GM11168 (cell line): ENCODE data around the gene ARCN1.
"Not testable (repeated sequence)": the region's sequence is repeated elsewhere in the genome, so short reads cannot be mapped to it uniquely, and the experiment has no call there.

Experiments
- in situ Hi-C: fragments of 300-500 bp; cut with MboI; formaldehyde crosslinking; loops from one replicate; pipeline ENCODE4 v1.12.0; 2022; ENCODE audit warnings: low sequenced_read_pairs; ENCODE audit not compliant: unreplicated experiment

The ARCN1 gene

GRCh38 chr11:118603709-118604108 lies 31.5 kb downstream of the ARCN1 start:
- in situ Hi-C loops, result not testable (repeated sequence)

GRCh38 chr11:118604566-118604965 lies 32.4 kb downstream of the ARCN1 start:
- in situ Hi-C loops, result no loop called here

DNA sequence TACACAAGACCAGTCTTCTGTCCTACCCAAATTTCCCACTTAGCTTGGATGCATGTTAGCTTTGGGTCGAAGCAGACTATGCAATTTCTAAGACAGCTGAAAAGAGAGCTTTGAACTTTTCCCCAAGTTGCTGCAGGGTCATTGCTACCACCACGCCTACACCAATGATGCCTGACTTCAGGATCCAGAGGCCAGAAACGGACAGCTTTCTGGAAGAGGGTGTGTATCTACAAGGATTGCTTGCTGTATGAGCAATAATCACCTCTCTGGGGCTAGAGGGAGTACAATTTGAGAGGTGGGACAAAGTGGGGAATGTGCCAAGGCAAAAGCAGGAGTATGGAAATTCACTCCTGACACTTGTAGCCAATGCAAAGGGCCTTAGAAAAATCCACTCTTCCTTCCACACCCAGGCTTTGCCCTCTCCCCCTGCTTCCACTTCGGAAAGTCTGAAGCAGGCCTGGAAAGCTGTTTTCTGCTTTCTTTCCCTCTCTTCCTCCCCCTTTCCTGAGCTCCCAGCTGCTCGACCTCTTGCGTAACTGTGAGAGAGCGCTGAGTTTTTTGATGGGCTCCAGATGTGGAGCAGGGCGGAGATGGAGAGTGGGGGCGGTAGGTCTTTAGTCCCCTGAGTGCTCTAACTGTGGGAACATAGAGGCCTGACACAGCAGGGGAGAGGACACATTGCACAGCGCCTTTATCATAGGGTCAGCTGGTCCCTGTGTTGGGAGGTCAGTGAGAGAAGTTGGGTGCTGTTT lies 33.1 kb downstream of the ARCN1 start:
- in situ Hi-C loops, result no loop called here

GRCh38 chr11:118606157-118606843 lies 34.1 kb downstream of the ARCN1 start:
- in situ Hi-C loops, result no loop called here

GRCh38 chr11:118606844-118607228 lies 34.6 kb downstream of the ARCN1 start:
- in situ Hi-C loops, result no loop called here

- in situ Hi-C loops, result no loop called here
Observed at GRCh38 chr11:118607401-118608359, 35.5 kb downstream of the ARCN1 start, which contains the start of gene PHLDB1. Gene PHLDB1, plus strand, starts transcription at chr11:118607615. Its CDS starts 6,222 bp downstream, at chr11:118613837.

DNA sequence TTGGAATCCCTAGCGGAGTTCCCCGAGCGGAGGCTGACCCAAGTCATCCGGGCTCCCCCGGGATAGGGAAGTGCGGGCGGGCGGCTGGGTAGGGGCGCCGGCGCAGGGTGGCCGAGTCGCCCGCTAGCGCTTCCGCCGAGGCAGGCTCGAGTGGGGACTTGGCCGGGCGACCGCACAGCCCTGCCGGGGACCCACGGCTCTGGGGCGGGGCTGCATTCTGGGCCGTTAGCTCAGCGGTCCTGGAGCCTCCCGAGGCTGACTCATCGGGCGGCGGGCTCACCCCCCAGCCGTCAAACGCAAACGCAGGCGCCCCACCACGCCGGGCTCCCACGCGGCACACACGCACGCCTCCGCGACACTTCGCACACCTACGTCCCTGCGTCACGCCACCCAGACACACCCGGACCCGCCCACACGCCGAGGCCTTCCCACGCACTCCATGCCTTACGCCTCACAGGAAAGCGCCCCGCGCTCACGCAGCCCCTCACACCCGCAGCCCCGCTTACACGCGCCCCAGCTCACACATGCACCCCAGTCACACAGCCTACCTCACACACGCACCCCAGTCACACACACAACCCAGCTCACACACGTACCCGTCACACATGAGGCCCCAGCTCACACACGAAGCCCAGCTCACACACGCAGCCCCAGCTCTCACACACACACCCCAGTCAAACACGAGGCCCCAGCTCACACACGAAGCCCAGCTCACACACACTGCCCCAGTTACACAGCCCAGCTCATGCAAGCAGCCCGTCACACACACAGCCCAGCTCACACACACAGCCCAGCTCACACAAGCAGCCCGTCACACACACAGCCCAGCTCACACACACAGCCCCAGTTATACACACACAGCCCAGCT lies 36.4 kb downstream of the ARCN1 start:
- in situ Hi-C loops, result no loop called here

DNA sequence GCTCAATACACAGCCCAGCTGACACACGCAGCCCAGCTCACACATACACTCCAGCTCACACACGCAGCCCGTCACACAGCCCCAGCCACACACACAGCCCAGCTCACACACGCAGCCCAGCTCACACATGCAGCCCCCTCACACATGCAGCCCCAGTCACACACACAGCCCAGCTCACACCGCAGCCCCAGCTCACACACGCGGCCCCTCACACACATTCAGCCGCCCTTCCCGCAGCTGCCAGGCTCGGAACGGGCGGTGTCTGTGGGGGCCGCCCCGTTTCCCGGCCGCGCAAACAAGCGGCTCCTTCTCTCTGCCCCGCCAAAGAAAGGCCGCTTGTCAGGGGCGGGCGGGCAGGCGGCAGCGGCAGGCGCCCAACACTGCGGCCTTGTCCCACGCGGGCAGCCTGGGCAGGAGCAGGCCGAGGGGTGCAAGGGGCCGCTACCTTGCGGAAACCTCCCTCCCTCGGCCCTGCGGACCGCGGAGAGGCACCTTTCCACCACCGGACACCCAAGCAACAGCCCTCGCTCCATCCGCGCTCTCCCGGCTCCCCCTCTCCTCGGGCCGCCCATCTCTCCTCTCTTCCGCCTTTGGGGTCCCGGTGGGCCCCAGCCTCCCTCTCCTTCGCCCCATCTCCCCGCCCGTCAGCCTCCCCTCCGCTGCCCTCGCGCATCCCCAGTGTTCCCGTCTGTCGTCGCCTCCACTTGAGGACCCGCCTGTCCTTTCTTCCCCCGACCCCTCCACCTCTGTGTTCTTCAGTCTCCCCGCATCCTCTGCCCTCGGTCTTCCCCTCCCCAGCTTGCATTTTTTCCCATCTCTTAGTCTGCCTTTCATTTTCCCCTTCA lies 37.4 kb downstream of the ARCN1 start:
- in situ Hi-C loops, result no loop called here

DNA sequence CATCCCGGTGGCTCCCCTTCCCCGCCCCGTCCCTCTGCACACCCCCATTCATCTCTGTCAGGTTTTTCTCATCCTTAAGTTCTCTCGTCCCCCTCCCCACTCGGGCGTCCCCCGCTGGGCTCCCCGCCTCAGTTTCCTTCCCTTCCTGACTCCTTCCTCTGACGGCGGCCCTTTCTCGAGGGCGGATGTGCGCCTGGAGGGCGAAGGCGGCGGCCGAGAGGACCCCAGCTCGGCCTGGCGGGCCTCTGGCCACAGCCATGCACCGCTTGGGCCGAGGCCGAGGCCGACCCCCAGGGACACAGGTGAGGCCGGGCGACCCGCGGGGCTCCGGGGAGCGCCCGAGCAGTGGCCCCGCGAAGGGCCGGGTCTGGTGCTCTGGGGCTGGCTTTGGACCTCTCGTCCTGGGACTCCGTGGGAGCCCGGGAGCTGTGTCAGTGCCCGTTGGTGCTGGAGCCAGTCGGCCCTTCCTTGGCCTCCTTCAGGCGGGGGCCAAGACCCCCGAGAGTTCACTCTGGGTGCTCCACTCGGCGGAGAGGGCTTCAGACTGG lies 38.1 kb downstream of the ARCN1 start:
- in situ Hi-C loops, result no loop called here

GRCh38 chr11:118610773-118611432 lies 38.7 kb downstream of the ARCN1 start:
- in situ Hi-C loops, result no loop called here

GRCh38 chr11:118611433-118611795 lies 39.2 kb downstream of the ARCN1 start:
- in situ Hi-C loops, result not testable (repeated sequence)

DNA sequence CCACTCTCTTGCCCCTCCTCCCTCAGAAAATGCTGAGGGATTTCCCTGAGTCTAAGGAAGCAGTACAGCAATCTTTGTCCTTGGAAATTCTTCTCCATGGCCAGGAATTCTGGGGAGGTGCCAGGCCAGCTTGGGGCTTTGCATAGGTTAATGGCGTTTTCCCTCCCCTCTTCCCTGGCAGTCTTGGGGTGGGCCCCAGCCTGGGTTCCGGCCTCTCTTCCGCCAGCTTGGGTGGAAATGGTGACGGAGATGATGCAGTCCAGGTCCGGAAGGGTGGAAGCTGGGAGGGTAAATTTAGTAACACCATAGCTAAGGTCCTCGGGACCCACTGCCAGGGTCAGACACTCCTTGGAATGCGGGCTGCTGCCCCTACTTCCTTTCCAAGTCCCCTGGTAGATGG lies 40.2 kb downstream of the ARCN1 start:
- in situ Hi-C loops, result no loop called here

GRCh38 chr11:118614511-118614910 lies 42.3 kb downstream of the ARCN1 start:
- in situ Hi-C loops, result no loop called here

DNA sequence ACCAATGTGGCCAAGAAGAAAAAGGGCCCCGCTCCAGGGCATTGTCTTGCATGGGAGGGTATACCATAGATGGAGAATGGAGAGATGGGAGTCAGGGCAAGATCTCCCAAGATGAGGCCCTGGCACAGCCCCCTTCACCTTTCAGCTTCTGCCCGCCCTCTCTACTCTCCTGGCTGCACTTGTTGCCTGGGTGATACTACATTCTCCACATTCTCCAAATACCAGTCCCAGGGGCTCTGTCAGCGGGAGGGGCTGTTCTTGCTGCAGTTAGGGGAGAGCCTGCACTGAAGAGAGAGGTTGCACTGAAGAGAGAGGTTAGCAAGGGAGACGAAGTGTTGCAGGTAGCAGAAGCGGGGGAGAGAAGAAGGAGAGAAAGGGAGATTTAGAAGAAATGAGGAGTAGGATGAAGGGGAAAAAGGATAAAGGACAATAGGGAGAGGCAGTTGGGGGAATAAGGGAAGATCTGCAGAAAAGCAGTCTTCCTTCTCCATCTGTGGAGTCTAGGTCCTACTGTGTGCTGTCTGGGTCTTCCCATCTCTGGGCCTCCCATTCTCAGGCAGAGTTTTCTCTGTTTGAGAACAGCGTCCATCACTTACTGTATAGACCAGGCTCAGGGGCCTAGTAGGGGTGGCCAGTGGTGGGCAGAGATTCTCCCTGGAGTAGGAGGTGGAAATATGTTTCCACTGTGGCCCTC lies 43.2 kb downstream of the ARCN1 start:
- in situ Hi-C loops, result no loop called here

GRCh38 chr11:118615976-118616371 lies 43.8 kb downstream of the ARCN1 start:
- in situ Hi-C loops, result no loop called here

- in situ Hi-C loops, result no loop called here
Observed at GRCh38 chr11:118618115-118618990, 46.1 kb downstream of the ARCN1 start.

DNA sequence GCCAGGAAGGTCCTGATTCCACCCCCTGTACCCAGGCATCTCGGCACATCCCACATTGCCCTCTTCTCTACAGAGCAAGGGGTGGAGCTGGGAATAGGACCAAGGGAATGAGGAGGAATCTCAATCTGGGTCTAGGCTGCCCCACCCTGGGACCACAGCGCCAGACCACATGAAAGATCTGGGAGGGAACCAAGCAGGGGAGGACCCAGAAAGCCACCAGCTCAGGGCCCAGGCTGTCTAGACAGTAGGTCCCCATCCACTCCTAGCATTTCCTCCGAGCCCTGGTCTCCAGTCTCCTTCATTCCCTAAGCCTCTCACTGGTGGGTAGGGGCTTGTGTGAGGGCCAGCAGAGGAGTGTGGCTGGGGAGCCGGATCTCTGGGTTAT lies 46.8 kb downstream of the ARCN1 start:
- in situ Hi-C loops, result no loop called here
